Measurements from ENCODE around the gene LRRC7.

DNA sequence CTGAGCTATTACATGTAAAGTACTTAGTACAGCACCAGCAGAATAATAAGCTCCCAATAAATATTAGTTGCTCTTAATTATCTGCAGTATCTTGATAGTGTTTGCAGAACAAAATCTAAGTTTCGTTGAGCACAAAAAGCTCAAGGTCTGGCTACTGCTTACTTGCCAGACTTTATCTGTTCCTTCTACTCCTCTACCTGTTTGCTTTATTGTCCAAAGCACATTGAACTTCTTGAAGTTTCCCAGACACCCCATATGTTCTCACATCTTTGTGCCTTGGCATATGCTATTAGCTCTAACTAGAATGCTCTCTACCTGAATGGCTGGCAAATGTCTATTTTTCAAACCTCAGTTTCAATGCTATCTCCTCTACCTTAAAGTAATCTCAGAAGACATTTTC lies 582.7 kb downstream of the LRRC7 start:
- TF ChIP-seq, protein P1, sequence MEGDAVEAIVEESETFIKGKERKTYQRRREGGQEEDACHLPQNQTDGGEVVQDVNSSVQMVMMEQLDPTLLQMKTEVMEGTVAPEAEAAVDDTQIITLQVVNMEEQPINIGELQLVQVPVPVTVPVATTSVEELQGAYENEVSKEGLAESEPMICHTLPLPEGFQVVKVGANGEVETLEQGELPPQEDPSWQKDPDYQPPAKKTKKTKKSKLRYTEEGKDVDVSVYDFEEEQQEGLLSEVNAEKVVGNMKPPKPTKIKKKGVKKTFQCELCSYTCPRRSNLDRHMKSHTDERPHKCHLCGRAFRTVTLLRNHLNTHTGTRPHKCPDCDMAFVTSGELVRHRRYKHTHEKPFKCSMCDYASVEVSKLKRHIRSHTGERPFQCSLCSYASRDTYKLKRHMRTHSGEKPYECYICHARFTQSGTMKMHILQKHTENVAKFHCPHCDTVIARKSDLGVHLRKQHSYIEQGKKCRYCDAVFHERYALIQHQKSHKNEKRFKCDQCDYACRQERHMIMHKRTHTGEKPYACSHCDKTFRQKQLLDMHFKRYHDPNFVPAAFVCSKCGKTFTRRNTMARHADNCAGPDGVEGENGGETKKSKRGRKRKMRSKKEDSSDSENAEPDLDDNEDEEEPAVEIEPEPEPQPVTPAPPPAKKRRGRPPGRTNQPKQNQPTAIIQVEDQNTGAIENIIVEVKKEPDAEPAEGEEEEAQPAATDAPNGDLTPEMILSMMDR (IDR thresholded peaks at IDR 0.05), result no peak
- no peak for TF ChIP-seq POLR2A (IDR thresholded peaks at IDR 0.05)

Measured in esophagus squamous epithelium (tissue), 4 donors.